Tibial artery (tissue), 4 donors: ENCODE data around the gene RPGRIP1L.

ENCODE experiments used
- DNase-seq, 2 donors: peaks; one replicate each; pipeline ENCODE4 v3.0.0-alpha.2; 2019
- H3K27ac ChIP-seq, 2 donors: fragments of 200-600 bp; sonication (generic) in 1 of 2; 1 replicate in 1 of 2; 2 replicates in 1 of 2; pipeline ENCODE4 v1.5.1; 2018 to 2019; ENCODE audit warnings: mild to moderate bottlenecking in 1 of 2
- H3K27me3 ChIP-seq, 2 donors: fragments of 200-600 bp; sonication (generic) in 1 of 2; one replicate each; pipeline versions ENCODE4 v1.5.1 to v1.6.0; 2016 to 2019
- H3K36me3 ChIP-seq, 3 donors: fragments of 200-600 bp; sonication (generic) in 2 of 3; one replicate each; pipeline ENCODE4 v1.5.1; 2016 to 2019; ENCODE audit warnings: mild to moderate bottlenecking in 2 of 3
- H3K4me1 ChIP-seq, 4 donors: fragments of 200-600 bp; sonication (generic) in 2 of 4; 1 replicate in 3 of 4; 2 replicates in 1 of 4; pipeline ENCODE4 v1.5.1; 2016 to 2019
- H3K4me3 ChIP-seq, 2 donors: fragments of 200-600 bp; sonication (generic) in 1 of 2; 1 replicate in 1 of 2; 2 replicates in 1 of 2; pipeline ENCODE4 v1.5.1; 2018 to 2019; ENCODE audit warnings: mild to moderate bottlenecking in 2 of 2
- H3K9me3 ChIP-seq, 3 donors: fragments of 200-600 bp; sonication (generic) in 1 of 3; one replicate each; pipeline ENCODE4 v1.5.1; 2016 to 2019
- CTCF ChIP-seq, 2 experiments: fragments of 200-600 bp in 1 of 2; fragments of 450-650 bp in 1 of 2; IDR thresholded peaks; one replicate each; pipeline ENCODE4 v1.5.1; 2017 to 2019; ENCODE audit warnings: antibody characterized with exemption in 2 of 2, mild to moderate bottlenecking in 1 of 2, moderate library complexity in 1 of 2
- intact Hi-C: fragments of 100-400 bp; cut with DNase I; formaldehyde crosslinking; loops from one replicate; pipeline ENCODE4 v1.15.0; 2023; ENCODE audit warnings: low total_unique reads

The RPGRIP1L gene

GRCh38 chr16:53703590-53704444 is at the start of gene RPGRIP1L, which contains the start of gene FTO:
Gene RPGRIP1L (minus strand): TSS chr16:53703859. CDS start chr16:53700723, 3,136 bp downstream.
Gene FTO (plus strand): TSS chr16:53704156.
- H3K4me3 ChIP-seq = peak within 1 kb of the TSS; percentile 66 to 75
- no peaks in the 10 kb centered on the region for H3K27me3 ChIP-seq
- intact Hi-C loops = no loop called here
- no peaks in the 10 kb centered on the region for H3K36me3 ChIP-seq
- peak within 1 kb of the TSS; percentile 68 to 75 for H3K27ac ChIP-seq
- peak; percentile 99 to 100 for DNase-seq
- H3K9me3 ChIP-seq = no peaks in the 10 kb centered on the region
- H3K4me1 ChIP-seq = peaks cover 0 to 28% (median 14%) of the 10 kb centered on the region in 4 donors
- peak; percentile 10 to 22 for TF ChIP-seq CTCF (IDR thresholded peaks at IDR 0.05)

GRCh38 chr16:53753431-53753830 is 49.8 kb upstream of the RPGRIP1L start:
- peaks cover 0 to 52% (median 15%) of the 10 kb centered on the region in 4 donors for H3K4me1 ChIP-seq
- no peak for DNase-seq

GRCh38 chr16:53752560-53752959 is 48.9 kb upstream of the RPGRIP1L start:
- H3K4me1 ChIP-seq = peaks cover 0 to 52% (median 15%) of the 10 kb centered on the region in 4 donors
- no peak overlapping the region for H3K27ac ChIP-seq
- no peak for DNase-seq
- TF ChIP-seq CTCF (IDR thresholded peaks at IDR 0.05) = no peak
- no peaks in the 10 kb centered on the region for H3K27me3 ChIP-seq
- no peak overlapping the region for H3K4me3 ChIP-seq
- no peaks in the 10 kb centered on the region for H3K9me3 ChIP-seq
- H3K36me3 ChIP-seq = no peaks in the 10 kb centered on the region
- intact Hi-C loops = no loop called here

More at GRCh38 chr16:53753431-53753830, 49.8 kb upstream of the RPGRIP1L start:
- TF ChIP-seq CTCF (IDR thresholded peaks at IDR 0.05) = no peak
- no peak overlapping the region for H3K27ac ChIP-seq
- intact Hi-C loops = no loop called here
- H3K36me3 ChIP-seq = no peaks in the 10 kb centered on the region
- no peaks in the 10 kb centered on the region for H3K9me3 ChIP-seq
- no peak overlapping the region for H3K4me3 ChIP-seq
- H3K27me3 ChIP-seq = no peaks in the 10 kb centered on the region

- Histone ChIP-seq H3K9me3 (no peaks in the 10 kb centered on the region), H3K36me3 (no peaks in the 10 kb centered on the region), H3K27me3 (no peaks in the 10 kb centered on the region), H3K4me1 (peaks cover 0 to 42% (median 12%) of the 10 kb centered on the region in 4 donors), H3K27ac (peak overlapping the region in 1 of 2 donors; percentile 32), H3K4me3 (no peak overlapping the region)
- no peak for DNase-seq
- no peak for TF ChIP-seq CTCF (IDR thresholded peaks at IDR 0.05)
- intact Hi-C loops = no loop called here
Measured at GRCh38 chr16:53745753-53746266, 42.2 kb upstream of the RPGRIP1L start.

GRCh38 chr16:53745086-53745485 is 41.4 kb upstream of the RPGRIP1L start:
- Histone ChIP-seq H3K27ac (peak overlapping the region; percentile 27 to 32), H3K36me3 (no peaks in the 10 kb centered on the region), H3K9me3 (no peaks in the 10 kb centered on the region), H3K27me3 (no peaks in the 10 kb centered on the region), H3K4me1 (peaks cover 0 to 40% (median 12%) of the 10 kb centered on the region in 4 donors), H3K4me3 (no peak overlapping the region)
- no peak for TF ChIP-seq CTCF (IDR thresholded peaks at IDR 0.05)
- DNase-seq = no peak
- intact Hi-C loops = no loop called here
